GM19023 (cell line): ENCODE measurements around the gene OR51S1.
"Not testable (repeated sequence)": the region's sequence is repeated elsewhere in the genome, so short reads cannot be mapped to it uniquely, and the experiment has no call there.

Source experiments
- ATAC-seq: cut with Tn5 transposase; IDR thresholded peaks from one replicate; pipeline ENCODE4 v1.9.1; 2021; ENCODE audit warnings: mild to moderate bottlenecking, moderate library complexity; ENCODE audit not compliant: unreplicated experiment

OR51S1 gene

GRCh38 chr11:4809246-4809645 is 39.8 kb downstream of the OR51S1 start:
- no peak for ATAC-seq

GRCh38 chr11:4808476-4808875 is 40.5 kb downstream of the OR51S1 start:
- ATAC-seq = no peak

- no peak for ATAC-seq
These were observed 44.7 kb downstream of the OR51S1 start, which contains the start of gene OR52R1 for GRCh38 chr11:4804280-4804679. TSS of gene OR52R1 (minus strand) at chr11:4804380. CDS start at chr11:4804380, 0 bp downstream.

DNA sequence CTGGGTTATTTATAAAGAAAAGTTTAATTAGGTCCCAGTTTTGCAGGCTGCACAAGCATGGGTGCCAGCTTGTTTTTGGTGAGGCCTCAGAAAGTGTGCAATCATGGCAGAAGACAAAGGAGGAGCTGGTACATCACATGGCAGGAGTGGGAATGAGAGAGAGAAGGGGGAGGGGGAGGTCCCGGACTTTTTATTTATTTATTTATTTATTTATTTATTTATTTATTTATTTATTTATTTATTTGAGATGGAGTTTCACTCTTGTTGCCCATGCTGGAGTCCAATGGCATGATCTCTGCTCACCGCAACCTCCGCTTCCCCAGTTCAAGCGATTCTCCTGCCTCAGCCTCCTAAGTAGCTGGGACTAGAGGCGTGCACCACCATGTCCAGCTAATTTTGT is 47.7 kb downstream of the OR51S1 start:
- ATAC-seq = not testable (repeated sequence)

DNA sequence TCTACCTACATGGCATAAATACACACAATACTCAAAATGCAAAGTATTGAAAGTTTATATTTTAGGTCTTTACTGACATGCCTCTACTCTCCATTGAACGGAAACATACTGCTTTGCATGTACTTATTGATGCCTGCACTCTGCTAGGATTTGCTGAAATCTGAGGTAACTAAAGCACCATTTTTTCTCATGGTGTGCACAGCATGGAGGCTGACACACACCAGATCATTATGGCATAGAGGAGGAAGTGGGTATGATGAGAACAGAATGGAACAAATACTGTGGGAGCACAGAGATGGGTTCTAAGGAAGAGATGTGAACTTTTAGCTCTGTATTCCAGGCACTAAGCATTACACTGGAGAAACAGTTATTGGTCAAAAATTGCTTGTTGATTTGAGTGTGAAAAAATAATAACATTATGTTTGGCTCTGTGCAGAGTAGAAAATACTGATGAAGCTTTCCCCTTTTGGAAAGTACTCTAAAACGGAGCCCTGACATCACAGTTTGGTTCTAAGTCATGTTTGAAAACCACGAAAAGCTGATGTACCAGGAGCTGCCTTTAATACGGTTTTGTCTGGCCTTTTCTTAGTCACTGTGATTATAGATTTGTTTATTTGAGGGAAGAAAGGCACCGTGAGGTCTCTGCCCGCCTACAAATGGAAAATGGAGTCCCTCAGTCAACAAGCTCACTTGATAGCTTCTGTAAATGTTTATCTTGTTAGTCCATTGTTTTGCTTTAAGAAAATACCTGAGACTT is 50.4 kb downstream of the OR51S1 start:
- no peak for ATAC-seq
